HG02870 (cell line): Measurements from ENCODE around the gene SNCA.

Experiments used
- ATAC-seq: cut with Tn5 transposase; IDR thresholded peaks from one replicate; pipeline ENCODE4 v1.9.1; 2021; ENCODE audit warnings: mild to moderate bottlenecking, moderate library complexity; ENCODE audit not compliant: unreplicated experiment

The SNCA gene

GRCh38 chr4:89836897-89837384 lies at the start of gene SNCA:
Gene SNCA, minus strand, starts transcription at chr4:89837161. Its CDS starts 1,494 bp downstream, at chr4:89835667.
- peak; percentile 38 for ATAC-seq

- ATAC-seq: no peak
Observed at GRCh38 chr4:89879215-89879614, 42.3 kb upstream of the SNCA start.

GRCh38 chr4:89878611-89879010 lies 41.6 kb upstream of the SNCA start:
- ATAC-seq: no peak

GRCh38 chr4:89876548-89876947 lies 39.6 kb upstream of the SNCA start:
- ATAC-seq: no peak

GRCh38 chr4:89871211-89871610 lies 34.2 kb upstream of the SNCA start:
- no peak for ATAC-seq

GRCh38 chr4:89868999-89869589 lies 32.1 kb upstream of the SNCA start:
- ATAC-seq: no peak

- no peak for ATAC-seq
Observed at GRCh38 chr4:89868276-89868675, 31.3 kb upstream of the SNCA start.

- no peak for ATAC-seq
Observed at GRCh38 chr4:89863533-89863932, 26.6 kb upstream of the SNCA start.

GRCh38 chr4:89860971-89861370 lies 24.0 kb upstream of the SNCA start:
- ATAC-seq: no peak

GRCh38 chr4:89855236-89855635 lies 18.3 kb upstream of the SNCA start:
- no peak for ATAC-seq

GRCh38 chr4:89847571-89848325 lies 10.8 kb upstream of the SNCA start:
- ATAC-seq: no peak

GRCh38 chr4:89839558-89839957 lies 2.6 kb upstream of the SNCA start:
- ATAC-seq: no peak

- ATAC-seq: no peak
Observed at GRCh38 chr4:89837993-89838390, 1.0 kb upstream of the SNCA start.

GRCh38 chr4:89837385-89837992 lies 528 bp upstream of the SNCA start:
- peak; percentile 42 for ATAC-seq

GRCh38 chr4:89836031-89836745 lies 773 bp downstream of the SNCA start:
- no peak for ATAC-seq

GRCh38 chr4:89835413-89835812 lies 1.5 kb downstream of the SNCA start:
- no peak for ATAC-seq

- ATAC-seq: no peak
Observed at GRCh38 chr4:89834486-89835209, 2.3 kb downstream of the SNCA start.

GRCh38 chr4:89829470-89830138 lies 7.4 kb downstream of the SNCA start:
- ATAC-seq: peak; percentile 90

- ATAC-seq: no peak
Observed at GRCh38 chr4:89823416-89823815, 13.5 kb downstream of the SNCA start.

GRCh38 chr4:89821612-89822011 lies 15.3 kb downstream of the SNCA start:
- no peak for ATAC-seq
